T-helper 2 cell treated with Interferon-gamma antibody and Interleukin-4, amounts not matched to agents 5 μg/mL and 100 μg/mL, for 36 hours (primary cell): ENCODE data around the gene SNX21.
"Not testable (repeated sequence)": the region's sequence is repeated elsewhere in the genome, so short reads cannot be mapped to it uniquely, and the experiment has no call there.

Source experiments
- DNase-seq: peaks from one replicate; pipeline ENCODE4 v3.0.0; 2021; ENCODE audit warnings: low spot score
- H3K27ac Mint-ChIP-seq: one replicate; pipeline ENCODE4 v1.8.0; 2021; ENCODE audit warnings: mild to moderate bottlenecking, mixed read lengths
- H3K27me3 Mint-ChIP-seq: one replicate; pipeline ENCODE4 v1.8.0; 2021; ENCODE audit warnings: low read depth, mixed read lengths
- H3K36me3 Mint-ChIP-seq: one replicate; pipeline ENCODE4 v1.8.0; 2021; ENCODE audit warnings: low read depth, mixed read lengths
- H3K4me1 Mint-ChIP-seq: one replicate; pipeline ENCODE4 v1.8.0; 2021; ENCODE audit warnings: low read depth, mixed read lengths
- H3K4me3 Mint-ChIP-seq: one replicate; pipeline ENCODE4 v1.8.0; 2022; ENCODE audit warnings: mild to moderate bottlenecking, moderate library complexity, mixed read lengths
- H3K9me3 Mint-ChIP-seq: one replicate; pipeline ENCODE4 v1.8.0; 2021; ENCODE audit warnings: mixed read lengths

SNX21 gene

GRCh38 chr20:45833030-45833882 lies at the start of gene SNX21:
Gene SNX21, plus strand, starts transcription at chr20:45833799. Its CDS starts 121 bp downstream, at chr20:45833920.
- Mint-ChIP-seq H3K9me3 (no peaks in the 10 kb centered on the region), H3K36me3 (no peaks in the 10 kb centered on the region), H3K4me1 (peaks cover 20% of the 10 kb centered on the region), H3K27me3 (peaks cover 14% of the 10 kb centered on the region), H3K4me3 (peak within 1 kb of the TSS; percentile 88), H3K27ac (peak within 1 kb of the TSS; percentile 65)
- DNase-seq, result peak; percentile 7

- Mint-ChIP-seq H3K4me1 (peaks cover 10% of the 10 kb centered on the region), H3K36me3 (peaks cover 5% of the 10 kb centered on the region), H3K27me3 (no peaks in the 10 kb centered on the region), H3K4me3 (no peak overlapping the region), H3K27ac (no peak overlapping the region), H3K9me3 (no peaks in the 10 kb centered on the region)
- no peak for DNase-seq
These were observed 45.2 kb upstream of the SNX21 start for GRCh38 chr20:45788351-45788750.

- Mint-ChIP-seq H3K36me3 (peaks cover 29% of the 10 kb centered on the region), H3K4me1 (peaks cover 10% of the 10 kb centered on the region), H3K9me3 (no peaks in the 10 kb centered on the region), H3K27ac (peak overlapping the region; percentile 92), H3K27me3 (no peaks in the 10 kb centered on the region), H3K4me3 (peak overlapping the region; percentile 88)
- no peak for DNase-seq
These were observed 41.1 kb upstream of the SNX21 start for GRCh38 chr20:45792317-45793118.

- Mint-ChIP-seq H3K27me3 (no peaks in the 10 kb centered on the region), H3K36me3 (peaks cover 36% of the 10 kb centered on the region), H3K4me1 (peaks cover 14% of the 10 kb centered on the region), H3K4me3 (no peak overlapping the region), H3K9me3 (no peaks in the 10 kb centered on the region), H3K27ac (no peak overlapping the region)
- DNase-seq, result no peak
These were observed 37.1 kb upstream of the SNX21 start for GRCh38 chr20:45796337-45797065.

GRCh38 chr20:45797510-45797909 lies 36.1 kb upstream of the SNX21 start:
- Mint-ChIP-seq H3K36me3 (peaks cover 43% of the 10 kb centered on the region), H3K4me1 (peaks cover 11% of the 10 kb centered on the region)
- not testable (repeated sequence) for DNase-seq, H3K27ac Mint-ChIP-seq, H3K9me3 Mint-ChIP-seq, H3K27me3 Mint-ChIP-seq, H3K4me3 Mint-ChIP-seq

- H3K27ac Mint-ChIP-seq, H3K4me3 Mint-ChIP-seq, H3K4me1 Mint-ChIP-seq, DNase-seq, H3K27me3 Mint-ChIP-seq, H3K9me3 Mint-ChIP-seq: not testable (repeated sequence)
- H3K36me3 Mint-ChIP-seq, result peaks cover 41% of the 10 kb centered on the region
These were observed 35.6 kb upstream of the SNX21 start for GRCh38 chr20:45797955-45798354.

GRCh38 chr20:45798935-45799642 lies 34.5 kb upstream of the SNX21 start:
- Mint-ChIP-seq H3K27me3 (no peaks in the 10 kb centered on the region), H3K4me1 (peaks cover 6% of the 10 kb centered on the region), H3K4me3 (no peak overlapping the region), H3K9me3 (no peaks in the 10 kb centered on the region), H3K36me3 (peaks cover 46% of the 10 kb centered on the region), H3K27ac (peak overlapping the region; percentile 34)
- DNase-seq, result peak; percentile 40

- DNase-seq, result no peak
- H3K36me3 Mint-ChIP-seq, result peaks cover 42% of the 10 kb centered on the region
- H3K9me3 Mint-ChIP-seq, result no peaks in the 10 kb centered on the region
- H3K4me1 Mint-ChIP-seq, result peaks cover 6% of the 10 kb centered on the region
- H3K27ac Mint-ChIP-seq, result no peak overlapping the region
- H3K4me3 Mint-ChIP-seq, result no peak overlapping the region
- H3K27me3 Mint-ChIP-seq, result no peaks in the 10 kb centered on the region
These were observed 31.7 kb upstream of the SNX21 start for GRCh38 chr20:45801851-45802250.

GRCh38 chr20:45810191-45810970 lies 23.2 kb upstream of the SNX21 start:
- no peaks in the 10 kb centered on the region for H3K27me3 Mint-ChIP-seq
- DNase-seq, result no peak
- H3K9me3 Mint-ChIP-seq, result no peaks in the 10 kb centered on the region
- no peak overlapping the region for H3K27ac Mint-ChIP-seq
- peaks cover 50% of the 10 kb centered on the region for H3K36me3 Mint-ChIP-seq
- no peak overlapping the region for H3K4me3 Mint-ChIP-seq
- peaks cover 18% of the 10 kb centered on the region for H3K4me1 Mint-ChIP-seq

GRCh38 chr20:45812157-45813005 lies 21.2 kb upstream of the SNX21 start, which contains the start of gene UBE2C:
Gene UBE2C, plus strand, starts transcription at chr20:45812644. Its CDS starts 52 bp downstream, at chr20:45812696.
- H3K4me1 Mint-ChIP-seq, result peaks cover 26% of the 10 kb centered on the region
- peaks cover 60% of the 10 kb centered on the region for H3K36me3 Mint-ChIP-seq
- no peaks in the 10 kb centered on the region for H3K9me3 Mint-ChIP-seq
- DNase-seq, result peak; percentile 96
- H3K27me3 Mint-ChIP-seq, result no peaks in the 10 kb centered on the region
- peak within 1 kb of the TSS; percentile 98 for H3K4me3 Mint-ChIP-seq
- H3K27ac Mint-ChIP-seq, result peak within 1 kb of the TSS; percentile 85

GRCh38 chr20:45813006-45813340 lies 20.6 kb upstream of the SNX21 start:
- DNase-seq, result no peak
- peak overlapping the region; percentile 98 for H3K4me3 Mint-ChIP-seq
- peak overlapping the region; percentile 85 for H3K27ac Mint-ChIP-seq
- no peaks in the 10 kb centered on the region for H3K9me3 Mint-ChIP-seq
- peaks cover 64% of the 10 kb centered on the region for H3K36me3 Mint-ChIP-seq
- peaks cover 29% of the 10 kb centered on the region for H3K4me1 Mint-ChIP-seq
- H3K27me3 Mint-ChIP-seq, result no peaks in the 10 kb centered on the region

GRCh38 chr20:45813489-45813888 lies 20.1 kb upstream of the SNX21 start:
- Mint-ChIP-seq H3K27me3 (no peaks in the 10 kb centered on the region), H3K4me1 (peaks cover 29% of the 10 kb centered on the region), H3K9me3 (no peaks in the 10 kb centered on the region), H3K27ac (peak overlapping the region; percentile 85), H3K4me3 (peak overlapping the region; percentile 98), H3K36me3 (peaks cover 61% of the 10 kb centered on the region)
- DNase-seq, result no peak
